Brain microvascular endothelial cell (primary cell): ENCODE results near the gene WWOX.

ENCODE experiments used
- DNase-seq: peaks from one replicate; pipeline ENCODE4 v3.0.0-alpha.2; 2020
- H3K27ac ChIP-seq: fragments of 250-450 bp; sonication (Bioruptor Pico); 2 replicates; pipeline ENCODE4 v1.5.1; 2020; ENCODE audit warnings: mild to moderate bottlenecking, moderate library complexity
- H3K27me3 ChIP-seq: fragments of 250-450 bp; sonication (Bioruptor Pico); replicated peaks from 2 replicates; pipeline ENCODE4 v1.5.1; 2020; ENCODE audit warnings: mild to moderate bottlenecking
- H3K36me3 ChIP-seq: fragments of 250-450 bp; sonication (Bioruptor Pico); replicated peaks from 2 replicates; pipeline ENCODE4 v1.5.1; 2020; ENCODE audit warnings: mild to moderate bottlenecking
- H3K4me3 ChIP-seq: 2 replicates; pipeline ENCODE4 v1.5.1; 2011; ENCODE audit warnings: low read depth, mild to moderate bottlenecking, control low read depth, low read length, moderate library complexity
- CTCF ChIP-seq: IDR thresholded peaks from 2 replicates; pipeline ENCODE4 v1.5.1; 2011; ENCODE audit warnings: low read depth, mild to moderate bottlenecking, moderate library complexity, low read length, control low read depth, inconsistent platforms; ENCODE audit errors: missing control alignments
- in situ Hi-C: cut with HindIII; loops from 2 replicates; pipeline ENCODE4 v1.10.0; 2017; ENCODE audit warnings: low sequenced_read_pairs, low pct_ligation_motif_present

WWOX gene

GRCh38 chr16:78376452-78376851, 277.0 kb downstream of the WWOX start:
- TF ChIP-seq CTCF: no peak
- Histone ChIP-seq H3K4me3 (no peak overlapping the region), H3K36me3 (no peaks in the 10 kb centered on the region), H3K27me3 (no peaks in the 10 kb centered on the region), H3K27ac (no peak overlapping the region)
- in situ Hi-C loops: no loop called here
- no peak for DNase-seq

- Histone ChIP-seq H3K27ac (no peak overlapping the region), H3K36me3 (no peaks in the 10 kb centered on the region), H3K27me3 (no peaks in the 10 kb centered on the region), H3K4me3 (no peak overlapping the region)
- DNase-seq: no peak
- TF ChIP-seq CTCF: no peak
- in situ Hi-C loops: no loop called here
These were observed 277.9 kb downstream of the WWOX start for GRCh38 chr16:78377312-78377711.

GRCh38 chr16:78381060-78381459, 281.6 kb downstream of the WWOX start:
- Histone ChIP-seq H3K27ac (no peak overlapping the region), H3K36me3 (no peaks in the 10 kb centered on the region), H3K27me3 (no peaks in the 10 kb centered on the region), H3K4me3 (no peak overlapping the region)
- TF ChIP-seq CTCF: no peak
- in situ Hi-C loops: no loop called here
- DNase-seq: no peak

- Histone ChIP-seq H3K36me3 (no peaks in the 10 kb centered on the region), H3K27me3 (no peaks in the 10 kb centered on the region), H3K4me3 (no peak overlapping the region), H3K27ac (no peak overlapping the region)
- DNase-seq: no peak
- no peak for TF ChIP-seq CTCF
- in situ Hi-C loops: no loop called here
These were observed 283.7 kb downstream of the WWOX start for GRCh38 chr16:78383118-78383517.

- no peak for DNase-seq
- no peak overlapping the region for H3K4me3 ChIP-seq
- in situ Hi-C loops: no loop called here
- H3K27ac ChIP-seq: no peak overlapping the region
- no peaks in the 10 kb centered on the region for H3K36me3 ChIP-seq
- H3K27me3 ChIP-seq: no peaks in the 10 kb centered on the region
- TF ChIP-seq CTCF: no peak
These were observed 285.8 kb downstream of the WWOX start for GRCh38 chr16:78385086-78385805.
